Measurements from ENCODE around the gene IFI16.

DNA sequence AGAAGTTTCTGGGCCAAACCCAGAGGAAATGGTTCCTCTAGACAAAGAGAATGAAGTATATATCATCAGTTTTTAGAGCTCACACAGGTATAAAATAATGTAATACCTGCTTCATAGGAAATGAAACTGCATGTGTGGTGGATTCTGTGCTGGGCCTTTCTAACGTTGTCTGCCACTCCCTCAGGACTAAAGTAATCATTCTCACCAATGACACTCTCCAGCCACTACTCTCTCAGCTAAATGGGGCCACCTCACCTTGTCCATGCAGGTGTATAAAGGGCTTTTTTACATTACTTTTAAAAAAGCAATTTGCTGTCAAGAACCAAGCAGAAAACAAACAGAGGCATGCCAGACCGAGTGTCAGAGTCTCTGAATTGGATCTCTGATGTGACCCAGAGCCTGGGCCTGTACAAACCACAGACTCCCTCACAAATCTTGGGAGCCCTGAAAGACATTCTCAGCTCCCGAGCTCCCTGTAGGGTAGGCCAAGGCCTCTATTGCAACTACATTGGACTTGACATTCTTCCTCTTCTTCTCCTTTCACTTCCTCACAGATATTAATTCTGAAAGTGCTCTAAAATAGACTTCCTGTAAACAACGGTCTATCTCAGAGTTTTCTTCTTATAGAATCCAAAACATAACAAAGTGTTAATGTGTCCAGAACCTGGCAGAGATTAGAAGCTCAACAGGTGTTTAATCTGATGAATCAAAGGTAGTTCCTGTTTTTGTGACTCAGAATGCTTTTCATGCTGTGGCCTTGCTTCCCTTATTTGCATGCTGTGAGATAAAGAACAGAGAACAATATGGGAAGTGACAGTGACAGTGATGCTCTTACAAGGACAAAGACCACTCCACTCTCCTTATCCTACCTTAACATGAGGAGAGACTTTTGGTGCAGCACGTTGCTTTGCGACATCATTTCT, 58.3 kb downstream of the IFI16 start:
- TF ChIP-seq, protein P1, sequence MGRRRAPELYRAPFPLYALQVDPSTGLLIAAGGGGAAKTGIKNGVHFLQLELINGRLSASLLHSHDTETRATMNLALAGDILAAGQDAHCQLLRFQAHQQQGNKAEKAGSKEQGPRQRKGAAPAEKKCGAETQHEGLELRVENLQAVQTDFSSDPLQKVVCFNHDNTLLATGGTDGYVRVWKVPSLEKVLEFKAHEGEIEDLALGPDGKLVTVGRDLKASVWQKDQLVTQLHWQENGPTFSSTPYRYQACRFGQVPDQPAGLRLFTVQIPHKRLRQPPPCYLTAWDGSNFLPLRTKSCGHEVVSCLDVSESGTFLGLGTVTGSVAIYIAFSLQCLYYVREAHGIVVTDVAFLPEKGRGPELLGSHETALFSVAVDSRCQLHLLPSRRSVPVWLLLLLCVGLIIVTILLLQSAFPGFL (CRISPR knock-in tag; IDR thresholded peaks at IDR 0.05), result no peak
- TF ChIP-seq, protein P2, sequence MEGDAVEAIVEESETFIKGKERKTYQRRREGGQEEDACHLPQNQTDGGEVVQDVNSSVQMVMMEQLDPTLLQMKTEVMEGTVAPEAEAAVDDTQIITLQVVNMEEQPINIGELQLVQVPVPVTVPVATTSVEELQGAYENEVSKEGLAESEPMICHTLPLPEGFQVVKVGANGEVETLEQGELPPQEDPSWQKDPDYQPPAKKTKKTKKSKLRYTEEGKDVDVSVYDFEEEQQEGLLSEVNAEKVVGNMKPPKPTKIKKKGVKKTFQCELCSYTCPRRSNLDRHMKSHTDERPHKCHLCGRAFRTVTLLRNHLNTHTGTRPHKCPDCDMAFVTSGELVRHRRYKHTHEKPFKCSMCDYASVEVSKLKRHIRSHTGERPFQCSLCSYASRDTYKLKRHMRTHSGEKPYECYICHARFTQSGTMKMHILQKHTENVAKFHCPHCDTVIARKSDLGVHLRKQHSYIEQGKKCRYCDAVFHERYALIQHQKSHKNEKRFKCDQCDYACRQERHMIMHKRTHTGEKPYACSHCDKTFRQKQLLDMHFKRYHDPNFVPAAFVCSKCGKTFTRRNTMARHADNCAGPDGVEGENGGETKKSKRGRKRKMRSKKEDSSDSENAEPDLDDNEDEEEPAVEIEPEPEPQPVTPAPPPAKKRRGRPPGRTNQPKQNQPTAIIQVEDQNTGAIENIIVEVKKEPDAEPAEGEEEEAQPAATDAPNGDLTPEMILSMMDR (CRISPR knock-in tag; IDR thresholded peaks at IDR 0.05), result no peak
- TF ChIP-seq GTF2F1 (IDR thresholded peaks at IDR 0.05; ENCODE audit: low read length) (no peak), POGZ (CRISPR knock-in tag; IDR thresholded peaks at IDR 0.05) (no peak), HDAC2 (CRISPR knock-in tag; IDR thresholded peaks at IDR 0.05) (no peak), HOXA7 (CRISPR knock-in tag; IDR thresholded peaks at IDR 0.05) (no peak), ZNF382 (CRISPR knock-in tag; IDR thresholded peaks at IDR 0.05; ENCODE audit: borderline replicate concordance) (no peak), EP300 (IDR thresholded peaks at IDR 0.05; ENCODE audit: low read depth in 2 of 2, low read length in 2 of 2) (no peak), EP300 (CRISPR knock-in tag; IDR thresholded peaks at IDR 0.05; ENCODE audit: borderline replicate concordance) (no peak), ZNF468 (CRISPR knock-in tag; IDR thresholded peaks at IDR 0.05) (no peak)
- TF ChIP-seq, protein P3, sequence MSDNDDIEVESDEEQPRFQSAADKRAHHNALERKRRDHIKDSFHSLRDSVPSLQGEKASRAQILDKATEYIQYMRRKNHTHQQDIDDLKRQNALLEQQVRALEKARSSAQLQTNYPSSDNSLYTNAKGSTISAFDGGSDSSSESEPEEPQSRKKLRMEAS (IDR thresholded peaks at IDR 0.05), result no peak

Data from HepG2 (cell line).